CD14-positive monocyte (primary cell): ENCODE data around the gene PDXDC1. TPM values are rescaled to one million over a fixed set of nuclear protein-coding genes. Genes with fewer than 3 reads are reported as not detected.

Experiments used
- DNase-seq, 3 donors: peaks; one replicate each; pipeline ENCODE4 v3.0.0-alpha.2; 2011 to 2022
- H2AFZ ChIP-seq: 2 replicates; pipeline ENCODE4 v1.6.0; 2012; ENCODE audit warnings: mild to moderate bottlenecking, low read depth, low read length, inconsistent platforms; ENCODE audit not compliant: insufficient read depth, poor library complexity, severe bottlenecking
- H3K27ac ChIP-seq, 2 donors: 1 replicate in 1 of 2; 2 replicates in 1 of 2; pipeline ENCODE4 v1.5.1; 2012 to 2013; ENCODE audit warnings: low read length in 2 of 2, control low read depth in 1 of 2, inconsistent platforms in 1 of 2, low read depth in 1 of 2, mild to moderate bottlenecking in 1 of 2
- H3K27me3 ChIP-seq, 2 donors: one replicate each; pipeline versions ENCODE4 v1.6.0 to v1.6.1; 2011 to 2013; ENCODE audit warnings: low read length in 2 of 2; ENCODE audit not compliant: control insufficient read depth in 2 of 2, insufficient read depth in 2 of 2
- H3K36me3 ChIP-seq, 2 donors: replicated peaks in 1 of 2; 1 replicate in 1 of 2; 2 replicates in 1 of 2; pipeline versions ENCODE4 v1.5.1 to v1.6.1; 2012 to 2013; ENCODE audit warnings: low read length in 2 of 2, control low read depth in 1 of 2, inconsistent platforms in 1 of 2, mild to moderate bottlenecking in 1 of 2; ENCODE audit not compliant: insufficient read depth in 2 of 2, control insufficient read depth in 1 of 2
- H3K4me1 ChIP-seq, 2 donors: 1 replicate in 1 of 2; 2 replicates in 1 of 2; pipeline versions ENCODE4 v1.5.1 to v1.6.1; 2012 to 2013; ENCODE audit warnings: low read length in 2 of 2, control low read depth in 1 of 2, inconsistent platforms in 1 of 2, mild to moderate bottlenecking in 1 of 2, moderate library complexity in 1 of 2; ENCODE audit not compliant: insufficient read depth in 2 of 2, control insufficient read depth in 1 of 2
- H3K4me2 ChIP-seq: replicated peaks from 2 replicates; pipeline ENCODE3; 2012; ENCODE audit warnings: low read length, moderate library complexity, mild to moderate bottlenecking; ENCODE audit not compliant: poor library complexity, severe bottlenecking; ENCODE audit errors: extremely low read depth
- H3K4me3 ChIP-seq, 3 experiments: fragments of 200-600 bp in 1 of 3; sonication (generic) in 1 of 3; replicated peaks in 1 of 3; 1 replicate in 2 of 3; 2 replicates in 1 of 3; pipeline ENCODE4 v1.5.1; 2011 to 2013; ENCODE audit warnings: low read length in 3 of 3, mild to moderate bottlenecking in 3 of 3, control low read depth in 2 of 3, low read depth in 2 of 3, inconsistent platforms in 1 of 3, moderate library complexity in 1 of 3
- H3K79me2 ChIP-seq: 2 replicates; pipeline ENCODE4 v1.6.0; 2012; ENCODE audit warnings: mild to moderate bottlenecking, control low read depth, inconsistent platforms, low read length, moderate library complexity; ENCODE audit not compliant: insufficient read depth
- H3K9ac ChIP-seq: 2 replicates; pipeline ENCODE4 v1.6.0; 2017; ENCODE audit warnings: low read length, mild to moderate bottlenecking; ENCODE audit not compliant: insufficient read depth, poor library complexity, severe bottlenecking
- H3K9me3 ChIP-seq, 2 donors: replicated peaks in 1 of 2; 1 replicate in 1 of 2; 2 replicates in 1 of 2; pipeline versions ENCODE4 v1.5.1 to v1.6.1; 2012 to 2013; ENCODE audit warnings: low read length in 2 of 2, control low read depth in 1 of 2; ENCODE audit not compliant: control insufficient read depth in 1 of 2, insufficient read depth in 1 of 2
- H4K20me1 ChIP-seq: 2 replicates; pipeline ENCODE4 v1.6.0; 2012; ENCODE audit warnings: mild to moderate bottlenecking, low read length, control low read depth, moderate library complexity; ENCODE audit not compliant: insufficient read depth
- H3K27ac Mint-ChIP-seq, 7 donors: one replicate each; pipeline ENCODE4 v1.8.0; 2020; ENCODE audit warnings: mild to moderate bottlenecking in 7 of 7, mixed read lengths in 7 of 7, moderate library complexity in 6 of 7, inconsistent platforms in 2 of 7
- H3K27me3 Mint-ChIP-seq, 3 donors: one replicate each; pipeline ENCODE4 v1.8.0; 2021 to 2022; ENCODE audit warnings: low read depth in 3 of 3, mild to moderate bottlenecking in 3 of 3, mixed read lengths in 3 of 3, moderate library complexity in 3 of 3, inconsistent platforms in 1 of 3
- H3K36me3 Mint-ChIP-seq, 2 donors: one replicate each; pipeline ENCODE4 v1.8.0; 2020; ENCODE audit warnings: mixed read lengths in 2 of 2, inconsistent platforms in 1 of 2, mild to moderate bottlenecking in 1 of 2
- H3K4me1 Mint-ChIP-seq: one replicate; pipeline ENCODE4 v1.8.0; 2020; ENCODE audit warnings: mild to moderate bottlenecking, mixed read lengths
- H3K4me3 Mint-ChIP-seq, 2 donors: one replicate each; pipeline ENCODE4 v1.8.0; 2020; ENCODE audit warnings: mild to moderate bottlenecking in 2 of 2, mixed read lengths in 2 of 2, moderate library complexity in 1 of 2
- H3K9me3 Mint-ChIP-seq, 7 donors: one replicate each; pipeline ENCODE4 v1.8.0; 2020 to 2022; ENCODE audit warnings: mixed read lengths in 7 of 7, mild to moderate bottlenecking in 6 of 7, moderate library complexity in 6 of 7, inconsistent platforms in 2 of 7
- CTCF ChIP-seq: fragments of 200-600 bp; IDR thresholded peaks from one replicate; pipeline ENCODE4 v1.8.0; 2022; ENCODE audit warnings: antibody characterized with exemption, mild to moderate bottlenecking
- WGBS: methylation state at CpG from one replicate; pipeline ENCODE4 v1.1.5; 2013; ENCODE audit warnings: missing lambda C conversion rate; ENCODE audit not compliant: insufficient coverage; 5-methylcytosine and 5-hydroxymethylcytosine counted together
- intact Hi-C, 2 donors: fragments of 100-400 bp; cut with micrococcal nuclease; formaldehyde crosslinking; loops; one replicate each; pipeline versions ENCODE4 v1.15.0 to v1.15.1; 2023
- polyA plus RNA-seq, 3 donors: library from polyadenylated mRNA; depleted of rRNA in 1 of 3; unstranded in 2 of 3; stranded (reverse) in 1 of 3; fragments of 300-500 nt in 2 of 3; fragments of >200 nt in 1 of 3; fragmentation: Illumina TruSeq in 2 of 3; gene quantifications; 1 replicate in 2 of 3; 2 replicates in 1 of 3; pipeline ENCODE4 v1.2.3, GENCODE V29; 2012 to 2021

PDXDC1 gene
- polyA plus RNA-seq, 3 donors: 22.3 to 50.1 (median 36.0) TPM

GRCh38 chr16:15051387-15051951 lies 76.6 kb downstream of the PDXDC1 start:
- intact Hi-C loops: no loop called here
- Histone ChIP-seq H3K9ac (no peak overlapping the region), H3K4me2 (no peak overlapping the region), H3K79me2 (peaks cover 33% of the 10 kb centered on the region), H3K27me3 (no peaks in the 10 kb centered on the region), H3K9me3 (no peaks in the 10 kb centered on the region), H3K36me3 (peaks cover 6 to 11% of the 10 kb centered on the region in 2 donors), H2AFZ (no peak overlapping the region), H3K27ac (no peak overlapping the region), H4K20me1 (no peaks in the 10 kb centered on the region), H3K4me3 (no peak overlapping the region), H3K4me1 (peaks cover 29% of the 10 kb centered on the region in 2 donors)
- peak overlapping the region in 3 of 7 donors; percentile 38 to 74 (median 43) for H3K27ac Mint-ChIP-seq
- H3K4me1 Mint-ChIP-seq: peaks cover 24% of the 10 kb centered on the region
- H3K27me3 Mint-ChIP-seq: peaks cover 0 to 2% (median 0%) of the 10 kb centered on the region in 3 donors
- no peaks in the 10 kb centered on the region for H3K9me3 Mint-ChIP-seq
- WGBS: 80% methylated on average over 1 of the region's 9 CpGs
- DNase-seq: no peak
- H3K36me3 Mint-ChIP-seq: peaks cover 9 to 14% of the 10 kb centered on the region in 2 donors
- no peak overlapping the region for H3K4me3 Mint-ChIP-seq
- TF ChIP-seq CTCF: no peak

- H3K9ac ChIP-seq: no peak overlapping the region
- no peak overlapping the region for H2AFZ ChIP-seq
- H3K4me1 ChIP-seq: peaks cover 29 to 30% of the 10 kb centered on the region in 2 donors
- intact Hi-C loops: no loop called here
- peaks cover 33% of the 10 kb centered on the region for H3K79me2 ChIP-seq
- no peaks in the 10 kb centered on the region for H3K36me3 ChIP-seq
- Mint-ChIP-seq H3K36me3 (peaks cover 0 to 2% of the 10 kb centered on the region in 2 donors), H3K27me3 (peaks cover 0 to 2% (median 0%) of the 10 kb centered on the region in 3 donors), H3K4me1 (peaks cover 24% of the 10 kb centered on the region), H3K9me3 (no peaks in the 10 kb centered on the region), H3K4me3 (no peak overlapping the region), H3K27ac (peak overlapping the region; percentile 63 to 91 (median 73))
- DNase-seq: peak; percentile 65 to 86 (median 79)
- no peak for TF ChIP-seq CTCF
- no peaks in the 10 kb centered on the region for H3K27me3 ChIP-seq
- H3K9me3 ChIP-seq: no peaks in the 10 kb centered on the region
- H3K4me2 ChIP-seq: no peak overlapping the region
- 35% methylated on average over 6 of the region's 10 CpGs for WGBS
- H3K4me3 ChIP-seq: no peak overlapping the region
- no peaks in the 10 kb centered on the region for H4K20me1 ChIP-seq
- H3K27ac ChIP-seq: peak overlapping the region; percentile 20 to 28
These were observed 78.1 kb downstream of the PDXDC1 start for GRCh38 chr16:15052747-15053476.
